Lower lobe of right lung (tissue), 2 donors: ENCODE measurements around the gene SLC19A1. TPM values are rescaled to one million over a fixed set of nuclear protein-coding genes. Genes with fewer than 3 reads are reported as not detected.
A peak's percentile ranks its signal among the peaks of the same experiment; 100 is the strongest.

Source experiments
- ATAC-seq, 2 donors: fragments of 200-7000 bp; cut with Tn5 transposase; one replicate each; pipeline ENCODE4 v1.9.1; 2020 to 2022; ENCODE audit warnings: mild to moderate bottlenecking in 2 of 2, moderate library complexity in 2 of 2
- DNase-seq: peaks from one replicate; pipeline ENCODE4 v3.0.0-alpha.2; 2020
- H3K27ac ChIP-seq: fragments of 200-600 bp; one replicate; pipeline ENCODE4 v1.8.0; 2022
- H3K27me3 ChIP-seq: fragments of 200-600 bp; one replicate; pipeline ENCODE4 v1.8.0; 2022; ENCODE audit warnings: low read depth
- H3K36me3 ChIP-seq: fragments of 200-600 bp; one replicate; pipeline ENCODE4 v1.8.0; 2022; ENCODE audit warnings: mild to moderate bottlenecking
- H3K4me1 ChIP-seq: fragments of 200-600 bp; one replicate; pipeline ENCODE4 v1.8.0; 2022
- H3K4me3 ChIP-seq: fragments of 200-600 bp; one replicate; pipeline ENCODE4 v1.8.0; 2022; ENCODE audit warnings: mild to moderate bottlenecking
- H3K9me3 ChIP-seq: fragments of 200-600 bp; one replicate; pipeline ENCODE4 v1.8.0; 2022
- CTCF ChIP-seq: fragments of 200-600 bp; IDR thresholded peaks from one replicate; pipeline ENCODE4 v1.8.0; 2022; ENCODE audit warnings: antibody characterized with exemption, mild to moderate bottlenecking
- intact Hi-C: fragments of 100-400 bp; cut with DNase I; formaldehyde crosslinking; loops from one replicate; pipeline ENCODE4 v1.11.0; 2022
- total RNA-seq: library from RNA; stranded (reverse); fragmentation: NEBNext Ultra II Directional; extraction: Animal tissue kit (Norgen Biotek cat#: 25700); gene quantifications from one replicate; pipeline ENCODE4 v1.2.1, GENCODE V29; 2021
- donor health status: DM: no; HTN: yes; CAD: no; lungs with severe emphysema.

The SLC19A1 gene
- total RNA-seq, 1 donor from 2014 or later = 50.7 TPM

GRCh38 chr21:45499970-45500577 is 42.2 kb downstream of the SLC19A1 start:
- no peaks in the 10 kb centered on the region for H3K4me1 ChIP-seq
- no peak overlapping the region for H3K4me3 ChIP-seq
- DNase-seq (peak; percentile 32), ATAC-seq (peak in 1 of 2 donors; percentile 5)
- H3K9me3 ChIP-seq = no peaks in the 10 kb centered on the region
- H3K36me3 ChIP-seq = peaks cover 41% of the 10 kb centered on the region
- H3K27ac ChIP-seq = no peak overlapping the region
- H3K27me3 ChIP-seq = no peaks in the 10 kb centered on the region
- intact Hi-C loops = no loop called here
- no peak for TF ChIP-seq CTCF

- TF ChIP-seq CTCF = no peak
- peak; percentile 26 for DNase-seq
- Histone ChIP-seq H3K4me1 (no peaks in the 10 kb centered on the region), H3K27ac (no peak overlapping the region), H3K36me3 (peaks cover 44% of the 10 kb centered on the region), H3K27me3 (no peaks in the 10 kb centered on the region), H3K9me3 (no peaks in the 10 kb centered on the region), H3K4me3 (no peak overlapping the region)
- intact Hi-C loops = no loop called here
- no peak for ATAC-seq
Measured at GRCh38 chr21:45499201-45499750, 43.0 kb downstream of the SLC19A1 start.

GRCh38 chr21:45498646-45499000 is 43.6 kb downstream of the SLC19A1 start:
- intact Hi-C loops = no loop called here
- H3K4me3 ChIP-seq = no peak overlapping the region
- H3K27me3 ChIP-seq = no peaks in the 10 kb centered on the region
- H3K9me3 ChIP-seq = no peaks in the 10 kb centered on the region
- peak; percentile 12 for DNase-seq
- TF ChIP-seq CTCF = no peak
- no peak for ATAC-seq
- H3K36me3 ChIP-seq = peaks cover 44% of the 10 kb centered on the region
- no peaks in the 10 kb centered on the region for H3K4me1 ChIP-seq
- no peak overlapping the region for H3K27ac ChIP-seq

GRCh38 chr21:45497846-45498645 is 44.2 kb downstream of the SLC19A1 start:
- intact Hi-C loops = no loop called here
- Histone ChIP-seq H3K27ac (no peak overlapping the region), H3K27me3 (no peaks in the 10 kb centered on the region), H3K9me3 (no peaks in the 10 kb centered on the region), H3K4me3 (no peak overlapping the region), H3K4me1 (no peaks in the 10 kb centered on the region), H3K36me3 (peaks cover 44% of the 10 kb centered on the region)
- no peak for TF ChIP-seq CTCF
- ATAC-seq (no peak), DNase-seq (peak; percentile 31)

GRCh38 chr21:45496968-45497845 is 45.0 kb downstream of the SLC19A1 start:
- intact Hi-C loops = no loop called here
- Histone ChIP-seq H3K4me1 (no peaks in the 10 kb centered on the region), H3K27ac (no peak overlapping the region), H3K27me3 (no peaks in the 10 kb centered on the region), H3K36me3 (peaks cover 44% of the 10 kb centered on the region), H3K9me3 (no peaks in the 10 kb centered on the region), H3K4me3 (no peak overlapping the region)
- DNase-seq = peak; percentile 44
- no peak for TF ChIP-seq CTCF
- no peak for ATAC-seq
